CD4-positive, alpha-beta T cell treated with Interleukin-10 for 1 hour (primary cell): ENCODE results near the gene ASAH2B.

Experiments
- DNase-seq: peaks from one replicate; pipeline ENCODE4 v3.0.0-alpha.2; 2020

ASAH2B gene

GRCh38 chr10:50799595-50799994 lies 59.9 kb downstream of the ASAH2B start:
- no peak for DNase-seq

- DNase-seq = no peak
These were observed 66.4 kb downstream of the ASAH2B start for GRCh38 chr10:50805981-50806622.

GRCh38 chr10:50807851-50808776 lies 68.4 kb downstream of the ASAH2B start:
- DNase-seq = no peak
